Measurements from ENCODE around the gene FSTL4.

FSTL4 gene

DNA sequence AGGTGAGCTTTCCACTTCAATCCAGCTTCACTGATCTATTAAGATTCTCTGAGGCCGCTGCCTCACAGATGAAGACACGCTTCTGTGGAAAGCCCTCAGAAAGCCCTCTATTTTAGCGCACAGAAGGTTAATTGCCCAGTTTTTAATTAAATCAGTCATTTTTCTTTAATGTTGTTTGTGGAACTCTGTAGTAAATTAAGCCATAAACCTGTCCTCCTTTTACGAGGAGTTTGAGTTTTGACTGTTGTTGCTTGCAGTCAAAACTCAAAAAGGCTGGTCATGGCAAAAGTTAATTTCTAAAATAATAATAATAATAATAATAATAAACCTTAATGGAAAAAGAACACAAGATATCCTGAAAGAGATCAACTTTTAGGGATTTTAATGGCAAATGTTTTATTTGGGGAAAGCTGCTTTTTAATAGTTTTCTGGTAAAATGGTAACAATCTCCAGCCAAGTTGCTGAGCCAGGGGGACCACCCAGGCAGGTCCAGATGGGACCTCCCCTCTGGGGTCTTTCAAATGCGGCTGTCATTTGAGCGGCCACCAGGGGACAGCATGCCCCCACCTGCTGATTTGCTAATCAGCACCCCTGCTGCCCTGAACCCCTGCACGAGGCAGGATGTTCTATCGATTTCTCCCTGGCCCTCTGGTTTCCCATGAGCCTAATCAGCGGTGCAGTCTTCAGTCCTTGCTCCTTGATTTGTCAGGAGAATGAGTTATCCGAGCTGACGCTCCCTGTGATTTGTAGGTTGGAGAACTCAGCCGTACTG lies 247.2 kb downstream of the FSTL4 start:
- no peak for DNase-seq (ENCODE audit: low spot score)

- no peak for DNase-seq (ENCODE audit: low spot score)
These were observed 248.3 kb downstream of the FSTL4 start for GRCh38 chr5:133363807-133364587.

DNA sequence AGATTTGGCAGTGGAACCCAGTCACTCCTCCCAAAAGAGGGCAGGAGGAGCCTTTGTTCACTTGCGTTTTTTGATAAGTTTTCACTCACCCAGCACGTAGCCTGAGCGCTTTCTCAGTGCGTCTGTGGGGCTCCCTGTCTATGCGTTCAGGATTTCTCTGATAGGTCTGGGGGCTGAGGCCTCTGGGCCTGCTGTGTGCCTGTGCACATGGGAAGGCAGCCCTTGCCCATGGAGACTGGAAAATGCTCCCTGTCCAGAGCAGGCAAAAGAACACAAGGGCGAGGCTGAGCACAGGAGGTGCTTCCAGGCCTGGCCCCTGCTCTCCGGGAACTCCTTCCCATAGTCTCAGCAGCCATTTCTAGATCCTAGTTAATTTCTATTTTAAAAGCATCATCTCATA lies 249.9 kb downstream of the FSTL4 start:
- no peak for DNase-seq (ENCODE audit: low spot score)

- DNase-seq (ENCODE audit: low spot score), result no peak
These were observed 250.4 kb downstream of the FSTL4 start for GRCh38 chr5:133361922-133362321.

- DNase-seq (ENCODE audit: low spot score), result no peak
These were observed 251.5 kb downstream of the FSTL4 start for GRCh38 chr5:133360693-133361472.

GRCh38 chr5:133359861-133360260 lies 252.5 kb downstream of the FSTL4 start:
- no peak for DNase-seq (ENCODE audit: low spot score)

GRCh38 chr5:133358271-133358670 lies 254.1 kb downstream of the FSTL4 start:
- no peak for DNase-seq (ENCODE audit: low spot score)

GRCh38 chr5:133357758-133358157 lies 254.6 kb downstream of the FSTL4 start:
- DNase-seq (ENCODE audit: low spot score), result no peak

- DNase-seq (ENCODE audit: low spot score), result no peak
These were observed 255.3 kb downstream of the FSTL4 start for GRCh38 chr5:133356984-133357421.

- no peak for DNase-seq (ENCODE audit: low spot score)
These were observed 255.9 kb downstream of the FSTL4 start for GRCh38 chr5:133356396-133356983.

DNA sequence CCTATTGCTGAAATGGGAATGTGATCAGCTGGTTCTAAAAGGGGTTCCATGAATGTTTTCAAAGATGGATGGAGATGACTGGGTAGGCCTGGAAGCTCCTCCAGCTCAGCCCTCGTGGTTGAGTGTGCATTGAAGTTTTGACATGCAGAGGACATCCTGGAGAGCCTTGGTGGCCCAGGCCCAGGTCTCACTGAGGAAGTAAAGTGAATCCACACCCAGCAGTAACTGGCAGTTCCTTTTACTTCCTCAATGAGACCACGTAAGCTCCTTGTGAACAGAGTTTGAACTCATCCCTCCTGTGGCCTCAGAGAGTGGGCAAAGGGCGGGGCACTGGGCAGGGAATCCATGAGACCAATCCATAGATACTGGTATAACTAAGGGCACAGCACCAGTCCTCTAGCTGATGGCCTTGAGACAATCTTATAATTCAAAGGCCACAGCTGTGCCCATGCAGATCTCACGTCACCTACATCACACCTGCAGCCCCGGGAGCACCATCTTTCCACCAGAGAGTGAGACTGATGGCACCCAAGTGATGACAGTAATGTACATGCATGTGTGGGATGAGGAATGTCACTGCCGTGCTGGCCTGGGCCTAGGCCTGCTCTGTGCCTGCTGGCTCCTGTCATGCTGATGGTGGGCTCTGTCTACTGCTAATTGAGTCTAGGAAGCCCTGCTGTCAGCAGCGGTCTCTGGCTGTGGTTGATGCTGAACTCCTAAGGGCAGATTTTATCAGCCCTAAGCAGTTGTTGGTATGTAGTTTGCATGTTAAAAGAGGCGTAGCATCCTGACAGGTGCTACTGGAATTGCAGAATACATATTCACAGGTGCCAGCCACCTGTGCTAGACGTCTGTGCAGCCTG lies 257.8 kb downstream of the FSTL4 start:
- DNase-seq (ENCODE audit: low spot score), result no peak

DNA sequence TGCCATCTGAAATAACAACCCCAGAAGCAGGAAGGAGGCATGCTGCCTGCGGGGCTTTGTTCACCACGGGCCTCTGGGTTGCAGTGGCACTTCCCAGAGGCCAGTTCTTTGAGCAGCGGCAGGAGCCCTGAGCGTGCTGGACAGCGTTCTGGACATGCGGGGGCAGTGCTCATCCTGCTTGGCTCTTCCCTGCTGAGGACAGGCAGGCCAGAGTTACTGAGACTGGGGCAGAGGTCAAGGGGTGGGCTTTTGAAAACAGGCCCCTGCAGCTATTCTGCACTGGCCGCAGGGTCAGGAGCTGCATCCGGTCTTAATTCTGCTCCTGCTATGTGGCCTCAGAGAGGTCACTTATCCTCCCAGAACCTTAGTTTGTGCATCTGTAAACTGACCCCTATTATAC lies 258.6 kb downstream of the FSTL4 start:
- no peak for DNase-seq (ENCODE audit: low spot score)

GRCh38 chr5:133348406-133348805 lies 263.9 kb downstream of the FSTL4 start:
- DNase-seq (ENCODE audit: low spot score), result no peak

- DNase-seq (ENCODE audit: low spot score), result no peak
These were observed 265.3 kb downstream of the FSTL4 start for GRCh38 chr5:133347039-133347438.

DNA sequence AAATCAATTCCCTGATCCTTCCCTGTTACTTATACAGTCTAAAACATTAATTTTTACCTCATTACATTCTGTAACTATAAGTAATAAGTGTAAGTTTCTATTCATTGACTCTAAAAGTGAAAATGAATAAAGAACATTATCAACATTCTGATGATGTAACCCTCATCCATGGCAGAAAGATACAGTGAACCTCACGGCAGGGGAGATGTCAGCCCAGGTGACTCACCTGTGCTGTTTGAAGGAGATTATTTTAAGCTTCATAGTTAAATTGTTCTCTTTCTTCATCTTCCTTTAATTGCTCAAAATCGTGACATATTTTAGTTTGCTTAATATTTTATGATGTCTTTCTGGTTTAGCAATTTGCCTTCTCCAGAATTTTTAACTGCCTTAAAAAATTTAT lies 268.1 kb downstream of the FSTL4 start:
- DNase-seq (ENCODE audit: low spot score), result no peak

DNA sequence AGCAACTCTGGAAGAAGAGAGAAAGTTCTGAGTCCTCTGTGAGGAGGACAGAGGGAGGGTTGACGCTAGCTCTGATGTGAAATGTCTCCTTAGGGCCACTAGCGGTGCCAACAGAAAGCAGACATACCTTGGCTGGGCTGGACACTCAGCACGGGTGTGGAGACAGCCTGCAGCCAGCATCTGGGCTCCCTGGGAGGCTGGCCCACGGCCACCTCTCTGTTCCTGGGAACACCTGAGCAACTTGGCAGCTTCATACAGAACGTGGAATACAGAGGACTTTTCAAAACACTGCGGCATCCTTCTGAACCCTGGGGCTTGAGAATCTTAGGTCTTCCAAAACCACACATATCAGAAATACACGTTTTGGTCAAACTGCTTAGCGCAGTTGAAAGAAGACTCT lies 269.1 kb downstream of the FSTL4 start:
- no peak for DNase-seq (ENCODE audit: low spot score)

GRCh38 chr5:133341915-133342710 lies 270.2 kb downstream of the FSTL4 start:
- no peak for DNase-seq (ENCODE audit: low spot score)

- no peak for DNase-seq (ENCODE audit: low spot score)
These were observed 271.0 kb downstream of the FSTL4 start for GRCh38 chr5:133341296-133341695.

- no peak for DNase-seq (ENCODE audit: low spot score)
These were observed 271.5 kb downstream of the FSTL4 start for GRCh38 chr5:133340822-133341221.

GRCh38 chr5:133340002-133340755 lies 272.2 kb downstream of the FSTL4 start:
- no peak for DNase-seq (ENCODE audit: low spot score)

Data from globus pallidus (tissue), 1 donor.